GM12891 (cell line): ENCODE results near the gene HCFC2.

Experiments
- POLR2A ChIP-seq: IDR thresholded peaks from 2 replicates; pipeline ENCODE4 v1.6.1; 2011; ENCODE audit warnings: low read depth, low read length, control low read depth
- TAF1 ChIP-seq: IDR thresholded peaks from 2 replicates; pipeline ENCODE4 v1.6.1; 2011; ENCODE audit warnings: low read depth, low read length, control low read depth

GRCh38 chr12:104108755-104109445 lies 44.6 kb downstream of the HCFC2 start:
- TF ChIP-seq POLR2A (no peak), TAF1 (no peak)
